ENCODE data around the gene ACBD6.

- TF ChIP-seq CTCF (IDR thresholded peaks at IDR 0.05) (no peak), EP300 (IDR thresholded peaks at IDR 0.05) (no peak), POLR2A (IDR thresholded peaks at IDR 0.05) (no peak)
Measured at GRCh38 chr1:180515364-180515763, 13.0 kb upstream of the ACBD6 start.
